SK-N-SH (cell line): Measurements from ENCODE around the gene AFF3. TPM values are rescaled to one million over a fixed set of nuclear protein-coding genes. Genes with fewer than 3 reads are reported as not detected.

ENCODE experiments used
- CTCF ChIA-PET: fragments of 300-600, 350-600 bp; formaldehyde crosslinking; extraction: SDS; loops from one replicate; lab custom pipeline; 2021; lab: Yijun Ruan, JAX
- POLR2A ChIA-PET: fragments of 350-600 bp; sonication (Branson Sonifier 250); formaldehyde crosslinking; extraction: SDS; loops from one replicate; lab custom pipeline; 2020; ENCODE audit warnings: antibody characterized with exemption, inconsistent platforms; lab: Yijun Ruan, JAX
- DNase-seq: peaks from one replicate; pipeline ENCODE4 v3.0.0; 2012
- H2AFZ ChIP-seq: fragments of 200-600 bp; sonication (generic); 2 replicates; pipeline ENCODE4 v1.8.1; 2016; ENCODE audit warnings: antibody characterized with exemption, mild to moderate bottlenecking, low read depth
- H3F3A ChIP-seq: fragments of 200-600 bp; sonication (generic); replicated peaks from 2 replicates; pipeline ENCODE3; 2016; ENCODE audit warnings: antibody characterized with exemption, mild to moderate bottlenecking; ENCODE audit not compliant: insufficient read depth
- H3K27ac ChIP-seq, 2 experiments: fragments of 200-500 bp in 1 of 2; fragments of 200-600 bp in 1 of 2; sonication (Bioruptor generic) in 1 of 2; sonication (generic), shearing (Covaris generic) in 1 of 2; 2 replicates each; pipeline versions ENCODE4 v1.5.1 to v1.6.1; 2014 to 2016; ENCODE audit warnings: low read depth in 2 of 2, inconsistent platforms in 1 of 2, low read length in 1 of 2, mild to moderate bottlenecking in 1 of 2, mixed read lengths in 1 of 2
- H3K27me3 ChIP-seq: fragments of 200-600 bp; sonication (generic), shearing (Covaris generic); 2 replicates; pipeline ENCODE4 v1.6.1; 2016; ENCODE audit warnings: mixed run types; ENCODE audit not compliant: insufficient read depth
- H3K36me3 ChIP-seq, 2 experiments: fragments of 200-500 bp in 1 of 2; fragments of 200-600 bp in 1 of 2; sonication (Bioruptor generic) in 1 of 2; sonication (generic) in 1 of 2; replicated peaks in 1 of 2; 2 replicates each; pipeline versions ENCODE3 to v1.5.1; 2014 to 2016; ENCODE audit warnings: low read length in 1 of 2, mild to moderate bottlenecking in 1 of 2; ENCODE audit not compliant: insufficient read depth in 2 of 2, control insufficient read depth in 1 of 2
- H3K4me1 ChIP-seq, 2 experiments: fragments of 200-500 bp in 1 of 2; fragments of 200-600 bp in 1 of 2; sonication (Bioruptor generic) in 1 of 2; sonication (generic), shearing (Covaris generic) in 1 of 2; 2 replicates each; pipeline versions ENCODE4 v1.5.1 to v1.6.1; 2014 to 2016; ENCODE audit warnings: low read depth in 1 of 2, low read length in 1 of 2, mixed run types in 1 of 2; ENCODE audit not compliant: insufficient read depth in 2 of 2, control insufficient read depth in 1 of 2
- H3K4me2 ChIP-seq: fragments of 200-600 bp; sonication (generic), shearing (Covaris generic); 2 replicates; pipeline ENCODE4 v1.6.1; 2017; ENCODE audit warnings: mixed run types
- H3K4me3 ChIP-seq, 2 experiments: fragments of 200-500 bp in 1 of 2; fragments of 200-600 bp in 1 of 2; sonication (Bioruptor generic) in 1 of 2; sonication (generic), shearing (Covaris generic) in 1 of 2; 2 replicates each; pipeline versions ENCODE4 v1.5.1 to v1.8.1; 2014 to 2016; ENCODE audit warnings: low read depth in 2 of 2, inconsistent platforms in 1 of 2, low read length in 1 of 2, mild to moderate bottlenecking in 1 of 2, mixed read lengths in 1 of 2, moderate library complexity in 1 of 2
- H3K79me2 ChIP-seq: fragments of 200-600 bp; sonication (generic); 2 replicates; pipeline ENCODE4 v1.8.1; 2017; ENCODE audit warnings: mild to moderate bottlenecking; ENCODE audit not compliant: insufficient read depth
- H3K9ac ChIP-seq: fragments of 200-600 bp; sonication (generic); 2 replicates; pipeline ENCODE4 v1.6.1; 2017; ENCODE audit warnings: mixed run types
- H3K9me2 ChIP-seq: fragments of 200-600 bp; sonication (generic); 2 replicates; pipeline ENCODE4 v1.6.1; 2017; ENCODE audit warnings: mixed run types
- H3K9me3 ChIP-seq: fragments of 200-600 bp; sonication (generic); 2 replicates; pipeline ENCODE4 v1.6.1; 2017; ENCODE audit warnings: mixed run types, mild to moderate bottlenecking, moderate library complexity
- H4K20me1 ChIP-seq: fragments of 200-600 bp; sonication (generic); 2 replicates; pipeline ENCODE4 v1.6.1; 2017; ENCODE audit warnings: mild to moderate bottlenecking, mixed run types; ENCODE audit not compliant: insufficient read depth
- CHD2 ChIP-seq: fragments of 150-350 bp; IDR thresholded peaks from 2 replicates; pipeline ENCODE4 v1.6.1; 2018; ENCODE audit warnings: low read length; ENCODE audit not compliant: partially characterized antibody
- ELF1 ChIP-seq: IDR thresholded peaks from 2 replicates; pipeline ENCODE4 v1.4.0; 2012
- EZH2phosphoT487 ChIP-seq: fragments of 200-600 bp; sonication (generic); IDR thresholded peaks from 2 replicates; pipeline ENCODE4 v1.6.1; 2017; ENCODE audit warnings: low read depth, mixed run types, mild to moderate bottlenecking, antibody characterized with exemption, moderate library complexity, borderline replicate concordance
- FOXJ3 ChIP-seq: sonication (generic); formaldehyde crosslinking; IDR thresholded peaks from 2 replicates; pipeline ENCODE4 v1.5.1; 2020; ENCODE audit warnings: mild to moderate bottlenecking, missing genetic modification reagents
- GABPA ChIP-seq: IDR thresholded peaks from 2 replicates; pipeline ENCODE4 v1.4.0; 2012; ENCODE audit warnings: low read depth, mild to moderate bottlenecking
- MXI1 ChIP-seq: IDR thresholded peaks from 2 replicates; pipeline ENCODE4 v1.6.1; 2012; ENCODE audit warnings: mild to moderate bottlenecking, low read depth, low read length, improper control_type of control experiment
- NFIC ChIP-seq: IDR thresholded peaks from 2 replicates; pipeline ENCODE4 v1.4.0; 2012; ENCODE audit warnings: borderline replicate concordance
- NRF1 ChIP-seq: IDR thresholded peaks from 2 replicates; pipeline ENCODE4 v1.6.1; 2012; ENCODE audit warnings: low read depth, mild to moderate bottlenecking, low read length
- RXRA ChIP-seq: IDR thresholded peaks from 2 replicates; pipeline ENCODE4 v1.4.0; 2012; ENCODE audit warnings: low read depth, mild to moderate bottlenecking, borderline replicate concordance
- SIN3A ChIP-seq: IDR thresholded peaks from 2 replicates; pipeline ENCODE4 v1.6.1; 2012; ENCODE audit warnings: low read depth, mild to moderate bottlenecking, low read length, moderate library complexity, borderline replicate concordance
- SMC3 ChIP-seq: IDR thresholded peaks from 2 replicates; pipeline ENCODE4 v1.6.1; 2012; ENCODE audit warnings: low read depth, low read length, improper control_type of control experiment
- TAF1 ChIP-seq: IDR thresholded peaks from 2 replicates; pipeline ENCODE4 v1.6.1; 2012; ENCODE audit warnings: low read depth, mild to moderate bottlenecking, low read length, moderate library complexity, borderline replicate concordance
- TCF12 ChIP-seq: IDR thresholded peaks from 2 replicates; pipeline ENCODE4 v1.4.0; 2012
- USF1 ChIP-seq: IDR thresholded peaks from 2 replicates; pipeline ENCODE4 v1.4.0; 2012; ENCODE audit warnings: low read depth, borderline replicate concordance
- WGBS: methylation state at CpG from one replicate; pipeline ENCODE4 v1.1.6; 2017; ENCODE audit warnings: low lambda C conversion rate; 5-methylcytosine and 5-hydroxymethylcytosine counted together
- polyA plus RNA-seq, 3 experiments: library from polyadenylated mRNA; depleted of rRNA; stranded (reverse); fragments of >200 nt; gene quantifications; 2 replicates each; pipeline ENCODE4 v1.2.3, GENCODE V29; 2012
- TF ChIP-seq, protein P1 (sequence below): IDR thresholded peaks from 2 replicates; pipeline ENCODE4 v1.4.0; 2012; ENCODE audit warnings: low read depth
- TF ChIP-seq, protein P2 (sequence below): fragments of 200-600 bp; sonication (generic); IDR thresholded peaks from 2 replicates; pipeline ENCODE4 v1.6.1; 2017; ENCODE audit warnings: antibody characterized with exemption, mild to moderate bottlenecking, moderate library complexity
- TF ChIP-seq, protein P3 (sequence below): fragments of 150-350 bp; IDR thresholded peaks from 2 replicates; pipeline ENCODE4 v1.6.1; 2017; ENCODE audit warnings: antibody characterized with exemption, low read length, low read depth, borderline replicate concordance
- TF ChIP-seq, protein P4 (sequence below): IDR thresholded peaks from 2 replicates; pipeline ENCODE4 v1.4.0; 2012; ENCODE audit warnings: low read depth, borderline replicate concordance

The AFF3 gene
- polyA plus RNA-seq, 1 of the 3 experiments (the other 2 are of a cell fraction), result 0.36 TPM

DNA sequence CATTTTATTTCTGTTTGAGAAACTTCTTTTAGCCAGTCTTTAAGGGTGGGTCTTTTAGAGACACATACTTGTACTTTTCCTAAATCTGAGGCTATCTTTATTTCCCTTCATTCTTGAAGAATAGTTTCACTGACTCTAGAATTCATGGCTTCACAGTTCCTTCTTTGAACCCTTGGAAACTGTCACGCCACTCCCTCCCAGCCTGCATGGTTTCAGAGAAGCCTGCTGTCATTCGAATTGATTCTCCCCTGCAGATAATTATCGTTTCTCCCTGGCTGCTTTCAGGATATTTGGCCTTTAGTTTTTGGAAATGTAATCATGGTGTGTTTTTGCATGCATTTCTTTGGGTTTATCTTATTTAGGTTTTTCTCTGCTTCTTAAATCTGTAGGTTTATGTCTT lies 580.6 kb downstream of the AFF3 start (continued):
- TF ChIP-seq USF1 (no peak), TAF1 (no peak), CHD2 (no peak)
- TF ChIP-seq, protein P1, sequence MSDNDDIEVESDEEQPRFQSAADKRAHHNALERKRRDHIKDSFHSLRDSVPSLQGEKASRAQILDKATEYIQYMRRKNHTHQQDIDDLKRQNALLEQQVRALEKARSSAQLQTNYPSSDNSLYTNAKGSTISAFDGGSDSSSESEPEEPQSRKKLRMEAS, result no peak

- H4K20me1 ChIP-seq, result no peaks in the 10 kb centered on the region
- H3K9ac ChIP-seq, result no peak overlapping the region
- ChIA-PET CTCF (interaction anchor here (0.6 to 6.3 kb wide), 64 partner anchors 9 to 822 kb away, joined by 3 to 122 read pairs (median 4); no protein-coding TSS in a partner anchor), POLR2A (interaction anchor here (0.6 to 1.1 kb wide), 2 partner anchors 310 to 697 kb away, joined by 3 read pairs; no protein-coding TSS in a partner anchor)
- no peaks in the 10 kb centered on the region for H3K9me3 ChIP-seq
- no peak overlapping the region for H2AFZ ChIP-seq
- H3K4me3 ChIP-seq, result no peak overlapping the region; a peak in 1 of 4 replicates
- no peaks in the 10 kb centered on the region for H3K79me2 ChIP-seq
- no peak overlapping the region for H3K4me2 ChIP-seq
- no peaks in the 10 kb centered on the region for H3K27me3 ChIP-seq
- 2% methylated on average over 17 of the region's 17 CpGs for WGBS
- DNase-seq, result peak; percentile 85
- H3K36me3 ChIP-seq, result no peaks in the 10 kb centered on the region
- H3K4me1 ChIP-seq, result no peaks in the 10 kb centered on the region
- no peak overlapping the region for H3K27ac ChIP-seq
- no peaks in the 10 kb centered on the region for H3F3A ChIP-seq
- no peaks in the 10 kb centered on the region for H3K9me2 ChIP-seq
- TF ChIP-seq, protein P2, sequence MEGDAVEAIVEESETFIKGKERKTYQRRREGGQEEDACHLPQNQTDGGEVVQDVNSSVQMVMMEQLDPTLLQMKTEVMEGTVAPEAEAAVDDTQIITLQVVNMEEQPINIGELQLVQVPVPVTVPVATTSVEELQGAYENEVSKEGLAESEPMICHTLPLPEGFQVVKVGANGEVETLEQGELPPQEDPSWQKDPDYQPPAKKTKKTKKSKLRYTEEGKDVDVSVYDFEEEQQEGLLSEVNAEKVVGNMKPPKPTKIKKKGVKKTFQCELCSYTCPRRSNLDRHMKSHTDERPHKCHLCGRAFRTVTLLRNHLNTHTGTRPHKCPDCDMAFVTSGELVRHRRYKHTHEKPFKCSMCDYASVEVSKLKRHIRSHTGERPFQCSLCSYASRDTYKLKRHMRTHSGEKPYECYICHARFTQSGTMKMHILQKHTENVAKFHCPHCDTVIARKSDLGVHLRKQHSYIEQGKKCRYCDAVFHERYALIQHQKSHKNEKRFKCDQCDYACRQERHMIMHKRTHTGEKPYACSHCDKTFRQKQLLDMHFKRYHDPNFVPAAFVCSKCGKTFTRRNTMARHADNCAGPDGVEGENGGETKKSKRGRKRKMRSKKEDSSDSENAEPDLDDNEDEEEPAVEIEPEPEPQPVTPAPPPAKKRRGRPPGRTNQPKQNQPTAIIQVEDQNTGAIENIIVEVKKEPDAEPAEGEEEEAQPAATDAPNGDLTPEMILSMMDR, result peak; percentile 98
- no peak for TF ChIP-seq GABPA
- TF ChIP-seq CHD2, result peak; percentile 43
- no peak for TF ChIP-seq RXRA
- TF ChIP-seq, protein P3, sequence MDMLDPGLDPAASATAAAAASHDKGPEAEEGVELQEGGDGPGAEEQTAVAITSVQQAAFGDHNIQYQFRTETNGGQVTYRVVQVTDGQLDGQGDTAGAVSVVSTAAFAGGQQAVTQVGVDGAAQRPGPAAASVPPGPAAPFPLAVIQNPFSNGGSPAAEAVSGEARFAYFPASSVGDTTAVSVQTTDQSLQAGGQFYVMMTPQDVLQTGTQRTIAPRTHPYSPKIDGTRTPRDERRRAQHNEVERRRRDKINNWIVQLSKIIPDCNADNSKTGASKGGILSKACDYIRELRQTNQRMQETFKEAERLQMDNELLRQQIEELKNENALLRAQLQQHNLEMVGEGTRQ, result no peak
- TF ChIP-seq SIN3A, result no peak
- no peak for TF ChIP-seq EZH2phosphoT487
- no peak for TF ChIP-seq ELF1
- TF ChIP-seq, protein P4, sequence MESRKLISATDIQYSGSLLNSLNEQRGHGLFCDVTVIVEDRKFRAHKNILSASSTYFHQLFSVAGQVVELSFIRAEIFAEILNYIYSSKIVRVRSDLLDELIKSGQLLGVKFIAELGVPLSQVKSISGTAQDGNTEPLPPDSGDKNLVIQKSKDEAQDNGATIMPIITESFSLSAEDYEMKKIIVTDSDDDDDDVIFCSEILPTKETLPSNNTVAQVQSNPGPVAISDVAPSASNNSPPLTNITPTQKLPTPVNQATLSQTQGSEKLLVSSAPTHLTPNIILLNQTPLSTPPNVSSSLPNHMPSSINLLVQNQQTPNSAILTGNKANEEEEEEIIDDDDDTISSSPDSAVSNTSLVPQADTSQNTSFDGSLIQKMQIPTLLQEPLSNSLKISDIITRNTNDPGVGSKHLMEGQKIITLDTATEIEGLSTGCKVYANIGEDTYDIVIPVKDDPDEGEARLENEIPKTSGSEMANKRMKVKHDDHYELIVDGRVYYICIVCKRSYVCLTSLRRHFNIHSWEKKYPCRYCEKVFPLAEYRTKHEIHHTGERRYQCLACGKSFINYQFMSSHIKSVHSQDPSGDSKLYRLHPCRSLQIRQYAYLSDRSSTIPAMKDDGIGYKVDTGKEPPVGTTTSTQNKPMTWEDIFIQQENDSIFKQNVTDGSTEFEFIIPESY, result no peak
- no peak for TF ChIP-seq MXI1
- TF ChIP-seq, protein P1, result no peak
- no peak for TF ChIP-seq USF1
- TF ChIP-seq SMC3, result peak; percentile 99
- no peak for TF ChIP-seq NFIC
- no peak for TF ChIP-seq FOXJ3 (CRISPR knock-in tag)
- no peak for TF ChIP-seq TAF1
- TF ChIP-seq TCF12, result no peak
- TF ChIP-seq NRF1, result peak; percentile 28
These were observed 583.2 kb downstream of the AFF3 start for GRCh38 chr2:99559075-99559662.
